Measurements from ENCODE around the gene SPATA32. TPM values are rescaled to one million over a fixed set of nuclear protein-coding genes. Genes with fewer than 3 reads are reported as not detected.
A peak's percentile ranks its signal among the peaks of the same experiment; 100 is the strongest.

SPATA32 gene
- total RNA-seq, 2 donors from 2014 or later = not detected

GRCh38 chr17:45287526-45288500, 25.9 kb upstream of the SPATA32 start:
- no peak for DNase-seq
- H3K9ac ChIP-seq (ENCODE audit: low read depth in 2 of 2, low read length in 2 of 2) = no peak overlapping the region
- H3K27me3 ChIP-seq = no peaks in the 10 kb centered on the region
- no peaks in the 10 kb centered on the region for H3K9me3 ChIP-seq
- peaks cover 24% of the 10 kb centered on the region for H3K36me3 ChIP-seq
- peaks cover under 1% of the 10 kb centered on the region for H3K4me1 ChIP-seq
- intact Hi-C loops (cut with DNase I) = no loop called here
- TF ChIP-seq, protein P1, sequence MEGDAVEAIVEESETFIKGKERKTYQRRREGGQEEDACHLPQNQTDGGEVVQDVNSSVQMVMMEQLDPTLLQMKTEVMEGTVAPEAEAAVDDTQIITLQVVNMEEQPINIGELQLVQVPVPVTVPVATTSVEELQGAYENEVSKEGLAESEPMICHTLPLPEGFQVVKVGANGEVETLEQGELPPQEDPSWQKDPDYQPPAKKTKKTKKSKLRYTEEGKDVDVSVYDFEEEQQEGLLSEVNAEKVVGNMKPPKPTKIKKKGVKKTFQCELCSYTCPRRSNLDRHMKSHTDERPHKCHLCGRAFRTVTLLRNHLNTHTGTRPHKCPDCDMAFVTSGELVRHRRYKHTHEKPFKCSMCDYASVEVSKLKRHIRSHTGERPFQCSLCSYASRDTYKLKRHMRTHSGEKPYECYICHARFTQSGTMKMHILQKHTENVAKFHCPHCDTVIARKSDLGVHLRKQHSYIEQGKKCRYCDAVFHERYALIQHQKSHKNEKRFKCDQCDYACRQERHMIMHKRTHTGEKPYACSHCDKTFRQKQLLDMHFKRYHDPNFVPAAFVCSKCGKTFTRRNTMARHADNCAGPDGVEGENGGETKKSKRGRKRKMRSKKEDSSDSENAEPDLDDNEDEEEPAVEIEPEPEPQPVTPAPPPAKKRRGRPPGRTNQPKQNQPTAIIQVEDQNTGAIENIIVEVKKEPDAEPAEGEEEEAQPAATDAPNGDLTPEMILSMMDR (IDR thresholded peaks at IDR 0.05) = no peak
- peak overlapping the region; percentile 22 for H3K27ac ChIP-seq
- H3K4me3 ChIP-seq = no peak overlapping the region

DNA sequence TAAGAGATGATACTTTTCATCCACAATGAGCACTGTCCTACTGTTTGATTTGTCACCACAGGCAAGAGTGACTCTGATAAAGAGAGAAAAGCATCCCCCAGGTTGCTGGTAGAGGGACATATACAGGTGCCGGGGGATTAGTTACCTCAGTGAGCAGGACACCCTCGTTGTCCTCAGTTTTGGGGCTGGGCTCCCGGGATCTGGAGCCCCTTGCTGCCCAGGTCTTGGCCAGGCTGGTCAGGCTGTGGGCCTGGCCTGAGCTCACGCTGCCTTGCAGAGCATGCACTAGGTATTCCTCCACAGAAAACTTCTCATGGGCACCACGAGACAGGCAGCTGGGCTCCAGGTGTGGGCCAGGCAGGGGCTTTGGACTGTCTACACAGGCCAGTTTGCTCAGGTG, 24.4 kb upstream of the SPATA32 start:
- intact Hi-C loops (cut with DNase I) = no loop called here
- no peaks in the 10 kb centered on the region for H3K4me1 ChIP-seq
- peaks cover 24% of the 10 kb centered on the region for H3K36me3 ChIP-seq
- no peak overlapping the region for H3K27ac ChIP-seq
- no peak overlapping the region for H3K9ac ChIP-seq (ENCODE audit: low read depth in 2 of 2, low read length in 2 of 2)
- no peaks in the 10 kb centered on the region for H3K9me3 ChIP-seq
- DNase-seq = no peak
- H3K27me3 ChIP-seq = no peaks in the 10 kb centered on the region
- no peak overlapping the region for H3K4me3 ChIP-seq
- TF ChIP-seq, protein P1 (IDR thresholded peaks at IDR 0.05) = no peak

DNA sequence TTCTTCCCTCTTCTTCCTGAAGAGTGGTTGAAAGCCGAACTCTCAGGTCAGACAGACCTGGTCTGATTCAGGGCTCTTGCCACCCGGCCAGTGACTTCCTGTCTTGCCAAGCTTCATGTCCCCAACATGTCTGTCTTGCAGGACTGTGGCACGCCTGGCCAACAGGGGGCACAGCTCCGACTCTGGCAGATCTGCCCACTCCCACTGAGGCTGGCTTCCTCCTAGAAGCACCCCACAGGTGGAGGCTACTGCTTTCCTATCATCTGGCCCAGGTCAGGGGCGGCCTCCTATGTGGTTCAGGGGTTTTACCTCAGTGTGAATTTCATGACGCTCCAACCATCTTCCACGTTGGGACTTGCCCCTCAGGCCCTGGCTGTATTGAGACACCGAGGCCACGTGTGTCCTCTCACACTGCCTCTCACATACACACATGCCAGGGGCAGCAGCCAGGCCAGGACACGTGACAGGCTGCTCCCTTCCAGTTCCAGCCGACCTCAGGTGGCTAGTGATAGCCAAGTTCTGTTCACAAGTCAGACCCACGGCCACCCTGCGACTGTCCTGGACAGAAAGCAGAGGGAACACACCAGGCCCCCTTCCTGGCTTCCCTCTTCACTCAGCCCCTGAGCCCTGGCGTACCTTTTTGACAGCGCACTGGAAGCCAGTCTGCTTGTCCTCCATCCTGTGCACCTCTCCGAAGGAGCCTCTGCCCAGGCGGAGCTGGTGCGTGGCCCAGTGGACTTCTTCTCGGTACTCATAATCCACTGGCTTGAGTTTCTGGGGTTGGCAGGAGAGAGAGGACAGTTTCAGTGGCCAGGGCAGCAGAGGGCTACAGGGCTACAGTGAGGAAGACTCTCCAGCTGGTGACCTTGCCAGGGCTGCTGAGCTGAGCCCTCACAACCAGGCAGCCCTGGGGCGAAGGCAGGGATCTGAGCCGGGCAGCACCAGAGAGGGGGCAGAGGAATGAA, 22.6 kb upstream of the SPATA32 start:
- no peaks in the 10 kb centered on the region for H3K4me1 ChIP-seq

DNA sequence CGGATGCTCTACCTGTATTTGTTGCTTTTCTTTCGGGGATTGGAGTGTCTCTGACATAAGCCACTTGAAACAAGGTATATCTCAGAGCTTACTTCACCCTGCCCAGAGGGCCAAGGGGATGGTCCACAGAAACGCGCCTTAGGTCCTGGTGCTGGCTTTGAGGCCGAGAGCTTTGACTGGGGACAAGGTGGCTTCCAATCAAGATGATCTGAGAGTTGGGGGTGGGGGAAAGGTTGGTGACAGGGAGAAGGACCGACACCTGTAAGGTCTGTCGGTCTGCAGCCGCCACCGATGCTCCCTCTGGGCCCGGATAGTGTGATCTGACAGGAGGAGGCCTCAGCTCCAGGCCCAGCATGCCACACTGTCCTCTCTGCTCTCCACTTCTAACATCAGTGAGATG, 21.8 kb upstream of the SPATA32 start:
- Histone ChIP-seq H3K27ac (no peak overlapping the region), H3K9me3 (no peaks in the 10 kb centered on the region), H3K27me3 (no peaks in the 10 kb centered on the region), H3K4me3 (no peak overlapping the region), H3K4me1 (no peaks in the 10 kb centered on the region), H3K9ac (ENCODE audit: low read depth in 2 of 2, low read length in 2 of 2) (peak overlapping the region in 1 of 2 donors; percentile 4), H3K36me3 (peaks cover 16% of the 10 kb centered on the region)
- intact Hi-C loops (cut with DNase I) = no loop called here
- TF ChIP-seq, protein P1 (IDR thresholded peaks at IDR 0.05) = no peak
- DNase-seq = no peak

More for the DNA sequence above, 22.6 kb upstream of the SPATA32 start:
- TF ChIP-seq, protein P1 (IDR thresholded peaks at IDR 0.05) = no peak
- H3K27me3 ChIP-seq = no peaks in the 10 kb centered on the region
- intact Hi-C loops (cut with DNase I) = no loop called here
- no peak for DNase-seq
- H3K9ac ChIP-seq (ENCODE audit: low read depth in 2 of 2, low read length in 2 of 2) = no peak overlapping the region
- H3K9me3 ChIP-seq = no peaks in the 10 kb centered on the region
- H3K36me3 ChIP-seq = peaks cover 24% of the 10 kb centered on the region
- H3K4me3 ChIP-seq = no peak overlapping the region
- no peak overlapping the region for H3K27ac ChIP-seq
